ENCODE measurements around the gene WNT6. TPM values are rescaled to one million over a fixed set of nuclear protein-coding genes. Genes with fewer than 3 reads are reported as not detected.

Gene WNT6
- total RNA-seq, 1 experiment from 2014 or later, result 1.4 TPM

- Histone ChIP-seq H3K9me3 (ENCODE audit: control insufficient read depth in 1 of 2, insufficient read depth in 1 of 2, low read depth in 1 of 2, low read length in 2 of 2) (no peaks in the 10 kb centered on the region), H3K4me3 (replicated peaks in 1 of 2; ENCODE audit: low read depth in 1 of 2, low read length in 2 of 2) (no peak overlapping the region), H3K27me3 (ENCODE audit: insufficient read depth, low read length) (no peaks in the 10 kb centered on the region), H3K9ac (ENCODE audit: low read length) (no peak overlapping the region), H2AFZ (ENCODE audit: low read depth, low read length, poor library complexity, severe bottlenecking) (no peak overlapping the region), H3K36me3 (ENCODE audit: control insufficient read depth in 1 of 2, insufficient read depth in 2 of 2, low read length in 2 of 2) (no peaks in the 10 kb centered on the region), H3K9me2 (ENCODE audit: insufficient read depth) (no peaks in the 10 kb centered on the region), H3K79me2 (ENCODE audit: insufficient read depth, low read length) (no peaks in the 10 kb centered on the region), H4K20me1 (ENCODE audit: insufficient read depth) (no peaks in the 10 kb centered on the region), H3K4me1 (ENCODE audit: control insufficient read depth in 1 of 2, insufficient read depth in 2 of 2, low read length in 2 of 2) (peaks cover 0 to 3% of the 10 kb centered on the region in 2 experiments; a peak in 1 of 4 replicates), H3K27ac (ENCODE audit: low read depth, low read length) (no peak overlapping the region), H3K4me2 (ENCODE audit: low read length) (no peak overlapping the region)
- TF ChIP-seq EGR1 (IDR thresholded peaks at IDR 0.05; ENCODE audit: low read depth), result no peak
- TF ChIP-seq SIN3A (IDR thresholded peaks at IDR 0.05; ENCODE audit: low read depth), result no peak
- no peak for TF ChIP-seq POLR2A (IDR thresholded peaks at IDR 0.05; ENCODE audit: borderline replicate concordance, extremely low read depth, insufficient read depth, insufficient read length)
- no peak for TF ChIP-seq MAX (IDR thresholded peaks at IDR 0.05)
- no peak for TF ChIP-seq FOSL1 (IDR thresholded peaks at IDR 0.05; ENCODE audit: low read depth)
- no peak for TF ChIP-seq YY1 (IDR thresholded peaks at IDR 0.05; ENCODE audit: extremely low read depth, insufficient replicate concordance, low read depth, low read length)
- no peak for TF ChIP-seq ZNF274 (IDR thresholded peaks at IDR 0.05; ENCODE audit: low read depth, low read length)
- no peak for TF ChIP-seq TCF7L2 (IDR thresholded peaks at IDR 0.05; ENCODE audit: borderline replicate concordance, extremely low read depth, insufficient read depth, insufficient read length)
- no peak for TF ChIP-seq ELF1 (IDR thresholded peaks at IDR 0.05; ENCODE audit: borderline replicate concordance, low read depth)
- no peak for TF ChIP-seq CTCF (IDR thresholded peaks at IDR 0.05 in 2 of 3, conservative IDR thresholded peaks at IDR 0.05 in 1 of 3; ENCODE audit: borderline replicate concordance in 1 of 3, insufficient read depth in 1 of 3, low read depth in 2 of 3, low read length in 2 of 3)
- TF ChIP-seq ZFX (IDR thresholded peaks at IDR 0.05), result no peak
- CTCF ChIA-PET, result no interaction called here
- DNase-seq (ENCODE audit: low read depth, low spot score) (no peak), ATAC-seq (no peak)
- intact Hi-C loops (cut with micrococcal nuclease), result no loop called here
- RAD21 ChIA-PET (ENCODE audit: low non-redundant PET in 1 of 2, low total read pairs in 2 of 2, uncharacterized antibody in 2 of 2, unreplicated experiment in 2 of 2), result no interaction called here
- no TSS peak for BruUV-seq (replicated peaks)
- POLR2A ChIA-PET, result no interaction called here
These were observed 32.8 kb upstream of the WNT6 start for GRCh38 chr2:218826791-218827190.

Measured in HCT116 (cell line).